GM12875 (cell line): ENCODE data around the gene RNF175.

Experiments
- H3K4me3 ChIP-seq: one replicate; pipeline ENCODE4 v1.5.1; 2011; ENCODE audit warnings: low read depth, low read length, control low read depth
- CTCF ChIP-seq: IDR thresholded peaks from 2 replicates; pipeline ENCODE4 v1.5.1; 2011; ENCODE audit warnings: low read depth, mild to moderate bottlenecking, control low read depth, inconsistent platforms, low read length, moderate library complexity, borderline replicate concordance; ENCODE audit not compliant: insufficient read depth

RNF175 gene

GRCh38 chr4:153747406-153747955 lies 12.3 kb downstream of the RNF175 start:
- no peak overlapping the region for H3K4me3 ChIP-seq
- no peak for TF ChIP-seq CTCF

GRCh38 chr4:153745651-153746050 lies 14.2 kb downstream of the RNF175 start:
- TF ChIP-seq CTCF, result no peak
- no peak overlapping the region for H3K4me3 ChIP-seq

GRCh38 chr4:153741541-153741940 lies 18.3 kb downstream of the RNF175 start:
- no peak overlapping the region for H3K4me3 ChIP-seq
- no peak for TF ChIP-seq CTCF

GRCh38 chr4:153735906-153736461 lies 23.8 kb downstream of the RNF175 start:
- no peak overlapping the region for H3K4me3 ChIP-seq
- no peak for TF ChIP-seq CTCF

GRCh38 chr4:153733751-153734448 lies 25.9 kb downstream of the RNF175 start:
- TF ChIP-seq CTCF, result no peak
- no peak overlapping the region for H3K4me3 ChIP-seq

GRCh38 chr4:153731239-153731638 lies 28.6 kb downstream of the RNF175 start:
- no peak for TF ChIP-seq CTCF
- no peak overlapping the region for H3K4me3 ChIP-seq

GRCh38 chr4:153729895-153730294 lies 29.9 kb downstream of the RNF175 start:
- TF ChIP-seq CTCF, result no peak

More at GRCh38 chr4:153729895-153730294, 29.9 kb downstream of the RNF175 start:
- no peak overlapping the region for H3K4me3 ChIP-seq
